SW 1271 (cell line): ENCODE results near the gene AKR1E2.

Experiments used
- DNase-seq, 2 experiments: peaks; one replicate each; lab custom pipeline; 2025; lab: John Stamatoyannopoulos, UW

Gene AKR1E2

DNA sequence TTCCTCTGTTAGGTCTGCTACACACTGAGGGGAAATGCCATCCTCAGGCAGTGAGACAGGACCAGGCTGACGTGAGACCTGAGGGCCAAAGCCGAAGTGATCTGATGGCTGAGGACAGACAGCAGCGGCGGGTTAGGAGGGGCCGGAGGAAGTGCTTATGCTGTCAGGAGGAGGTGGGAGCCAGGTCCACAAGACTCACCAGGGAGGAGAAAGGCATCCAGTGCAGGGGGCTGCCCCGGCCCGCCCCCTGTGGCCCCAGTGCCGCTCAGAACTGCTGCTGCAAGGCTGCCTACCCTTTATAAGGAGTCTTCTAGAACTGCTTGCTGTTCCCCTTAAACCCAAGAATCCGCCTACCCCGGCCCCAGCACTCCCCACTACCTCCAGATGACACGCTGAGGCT is 19.8 kb downstream of the AKR1E2 start:
- DNase-seq, result no peak

DNA sequence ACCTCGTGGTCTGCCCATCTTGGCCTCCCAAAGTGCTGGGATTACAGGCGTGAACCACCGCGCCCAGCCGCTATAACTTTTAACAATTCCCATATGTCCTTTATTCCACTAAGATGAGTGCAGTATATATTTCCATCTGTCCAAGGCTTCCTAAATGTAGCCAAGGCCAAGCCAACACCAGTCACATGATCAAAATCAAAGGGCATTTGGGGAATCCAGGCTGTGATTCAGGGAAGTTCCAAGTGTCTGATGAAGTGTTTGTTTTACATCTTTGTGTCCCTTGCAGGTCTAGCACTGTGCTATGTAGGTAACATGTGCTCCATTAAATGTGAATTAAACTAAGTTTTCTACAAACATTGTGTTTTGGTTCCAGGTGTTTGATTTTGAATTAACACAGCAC is 20.8 kb downstream of the AKR1E2 start:
- no peak for DNase-seq

DNA sequence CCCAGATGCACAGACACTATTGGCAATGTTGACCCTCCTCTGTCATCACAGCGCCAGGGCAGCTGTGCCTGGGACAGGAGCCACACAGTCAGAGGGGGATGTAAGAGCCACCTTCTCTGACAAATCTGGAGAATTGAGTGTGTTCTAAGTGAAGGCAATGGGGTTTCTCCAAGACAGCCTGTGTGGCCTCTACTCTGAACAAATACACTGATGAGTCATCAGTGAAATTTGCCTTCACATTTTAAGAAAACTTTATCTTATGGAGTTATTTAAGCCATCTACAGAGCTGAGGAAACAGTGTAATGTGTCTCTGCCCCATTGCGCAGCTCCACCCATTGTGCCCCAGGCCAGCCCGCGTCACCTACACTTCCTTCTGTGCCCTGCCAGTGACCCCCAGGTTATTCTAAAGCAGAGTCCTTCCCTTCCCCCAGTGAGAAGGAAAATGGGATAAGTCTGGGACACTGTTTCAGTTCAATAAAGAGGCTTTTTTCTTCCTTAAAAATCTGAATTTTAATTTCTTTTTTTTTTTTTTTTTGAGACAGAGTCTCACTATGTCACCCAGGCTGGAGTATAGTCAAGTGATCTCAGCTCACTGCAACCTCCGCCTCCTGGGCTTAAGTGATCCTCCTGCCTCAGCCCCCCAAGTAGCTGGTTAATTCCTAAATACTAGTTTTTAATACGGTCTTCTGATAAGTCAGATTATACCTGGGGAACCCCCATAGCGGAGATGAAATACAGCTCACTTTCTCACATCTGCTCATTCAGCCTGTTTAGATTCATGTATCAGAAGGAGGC is 21.8 kb downstream of the AKR1E2 start:
- DNase-seq, result peak in 1 of 2 experiments; percentile 8

DNA sequence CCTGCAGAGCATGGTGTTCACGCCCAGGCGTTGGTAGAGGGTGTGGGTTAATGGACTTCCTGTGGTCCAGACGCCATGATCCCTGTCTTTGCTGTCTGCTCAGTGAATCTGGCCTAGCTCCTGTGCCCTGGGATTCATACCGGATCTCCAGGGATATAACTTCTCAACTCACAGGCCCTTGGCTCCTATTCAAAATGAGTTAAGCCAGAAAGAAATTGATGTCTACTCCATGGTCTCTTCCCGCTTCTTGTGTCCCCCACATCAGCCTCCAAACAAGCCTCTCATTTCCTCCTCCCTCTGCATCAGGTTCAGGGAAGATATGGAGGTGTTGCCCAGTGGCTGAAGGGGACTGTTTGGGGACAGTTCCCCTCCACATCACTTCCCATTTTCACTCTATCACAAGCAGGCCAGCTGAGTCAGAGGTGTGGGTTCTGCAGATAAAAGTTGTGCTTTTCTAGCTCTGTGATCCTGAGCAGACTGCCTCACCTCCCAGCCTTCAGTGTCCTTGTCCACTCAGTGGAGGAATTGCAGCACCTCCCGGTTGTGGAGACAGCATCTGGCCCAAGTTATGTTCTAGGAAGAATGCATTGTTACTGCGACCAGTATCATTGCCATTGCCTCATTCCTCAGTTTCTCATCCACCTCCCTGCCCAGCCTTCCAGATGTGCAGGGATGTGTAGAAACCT is 22.5 kb downstream of the AKR1E2 start:
- DNase-seq, result no peak

DNA sequence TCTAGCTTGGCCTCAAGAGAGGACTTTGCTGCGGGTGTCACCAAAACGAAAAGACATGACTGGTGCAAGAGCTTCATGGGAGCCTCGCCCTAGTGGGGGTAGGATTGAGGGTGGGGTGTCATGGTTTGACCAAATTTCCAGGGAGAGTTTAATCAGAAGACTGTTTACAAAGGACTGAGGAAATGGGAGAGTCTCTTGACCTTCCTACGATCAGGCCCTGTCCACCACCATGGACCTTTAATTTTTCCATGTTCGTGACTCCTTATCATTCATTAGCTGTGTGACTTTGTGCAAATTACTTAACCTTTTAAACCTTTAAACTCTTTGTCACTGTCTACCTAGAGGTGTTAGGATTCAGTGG is 23.0 kb downstream of the AKR1E2 start:
- DNase-seq, result no peak

DNA sequence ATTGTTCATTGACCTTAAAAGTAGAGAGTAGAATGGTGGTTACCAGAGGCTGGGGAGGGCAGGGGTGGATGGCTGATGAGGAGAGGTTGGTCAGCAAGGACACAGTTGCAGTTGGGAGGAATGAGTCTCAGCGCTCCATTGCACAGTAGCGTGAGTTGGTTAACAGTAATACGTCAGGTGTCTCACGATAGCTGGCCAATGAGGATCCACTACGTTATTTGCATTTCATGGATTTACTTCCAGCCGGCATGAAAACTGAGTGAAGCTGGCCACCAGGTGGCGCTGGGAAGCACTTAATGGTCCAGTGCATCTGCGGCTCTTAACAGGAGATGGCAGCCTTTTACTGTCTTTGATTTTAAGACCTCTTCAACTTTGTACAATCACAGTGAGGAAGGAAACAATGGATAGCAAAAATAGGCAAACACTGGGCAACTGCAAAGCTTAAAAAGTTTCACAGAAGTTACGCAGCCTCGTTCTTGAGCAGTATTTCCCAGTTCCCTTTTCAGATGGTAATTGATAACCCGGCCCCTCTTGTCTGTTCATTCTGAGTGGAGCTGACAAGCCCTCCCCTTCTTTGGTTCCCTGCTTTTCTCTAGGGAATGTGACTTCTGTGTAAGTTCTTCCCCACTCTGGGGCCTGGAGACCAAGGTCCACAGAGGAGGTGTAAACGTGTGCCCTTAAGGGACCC is 23.7 kb downstream of the AKR1E2 start:
- peak; percentile 62 to 81 for DNase-seq

DNA sequence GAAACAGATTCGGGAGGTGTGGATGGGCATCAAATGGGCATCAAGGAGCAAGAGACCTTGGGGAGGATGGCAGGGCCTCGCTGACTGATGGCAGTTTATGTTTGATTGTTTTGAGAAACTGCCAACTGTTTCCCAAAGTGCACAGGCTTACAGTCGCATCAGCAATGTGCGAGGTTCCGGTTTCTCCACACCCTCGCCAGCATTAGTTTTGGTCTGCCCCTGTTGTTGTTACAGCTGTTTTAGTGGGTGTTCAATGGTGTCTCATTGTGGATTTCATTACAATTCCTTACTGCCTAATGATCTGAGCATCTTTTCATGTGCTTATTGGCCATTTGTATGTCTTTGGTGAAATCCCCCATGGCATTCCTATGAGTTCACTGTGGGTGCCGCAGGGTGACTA is 24.4 kb downstream of the AKR1E2 start:
- no peak for DNase-seq

DNA sequence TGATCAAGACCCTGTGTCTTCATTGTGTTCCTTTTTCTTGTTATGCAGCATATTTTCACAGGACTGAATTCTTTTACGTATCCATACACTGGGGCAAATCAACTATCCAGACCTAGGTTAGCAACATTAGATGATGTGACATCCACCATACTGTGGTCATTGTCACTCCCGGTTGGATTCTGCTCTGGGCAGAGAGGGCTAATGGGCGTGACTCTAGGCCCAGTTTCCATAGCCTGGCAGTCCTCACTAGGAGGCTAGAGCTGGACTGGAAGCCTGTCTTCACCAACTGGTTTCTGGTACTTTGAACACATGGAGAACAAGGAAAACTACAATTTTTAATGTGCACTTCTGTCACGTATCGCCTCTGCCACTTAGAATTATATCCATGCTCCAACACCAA is 25.2 kb downstream of the AKR1E2 start:
- DNase-seq, result no peak

DNA sequence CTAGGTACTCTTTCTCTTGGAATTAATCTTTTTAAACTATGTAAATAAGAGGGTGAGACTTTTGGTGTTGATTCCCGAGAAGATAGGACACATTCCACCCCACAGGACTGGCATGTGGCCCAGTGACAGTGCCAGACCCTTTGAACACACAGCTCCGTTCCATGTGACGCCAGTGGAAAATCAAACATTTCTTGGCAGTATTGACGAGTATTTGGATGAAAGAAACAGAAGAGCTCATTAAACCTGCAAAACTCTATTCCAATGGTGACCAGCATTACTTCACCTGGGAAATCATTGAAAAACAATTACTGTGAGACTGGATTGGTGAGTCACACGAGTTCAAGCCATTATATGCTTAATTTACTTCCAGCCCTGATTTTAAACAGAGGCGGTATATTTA is 25.8 kb downstream of the AKR1E2 start:
- no peak for DNase-seq

DNA sequence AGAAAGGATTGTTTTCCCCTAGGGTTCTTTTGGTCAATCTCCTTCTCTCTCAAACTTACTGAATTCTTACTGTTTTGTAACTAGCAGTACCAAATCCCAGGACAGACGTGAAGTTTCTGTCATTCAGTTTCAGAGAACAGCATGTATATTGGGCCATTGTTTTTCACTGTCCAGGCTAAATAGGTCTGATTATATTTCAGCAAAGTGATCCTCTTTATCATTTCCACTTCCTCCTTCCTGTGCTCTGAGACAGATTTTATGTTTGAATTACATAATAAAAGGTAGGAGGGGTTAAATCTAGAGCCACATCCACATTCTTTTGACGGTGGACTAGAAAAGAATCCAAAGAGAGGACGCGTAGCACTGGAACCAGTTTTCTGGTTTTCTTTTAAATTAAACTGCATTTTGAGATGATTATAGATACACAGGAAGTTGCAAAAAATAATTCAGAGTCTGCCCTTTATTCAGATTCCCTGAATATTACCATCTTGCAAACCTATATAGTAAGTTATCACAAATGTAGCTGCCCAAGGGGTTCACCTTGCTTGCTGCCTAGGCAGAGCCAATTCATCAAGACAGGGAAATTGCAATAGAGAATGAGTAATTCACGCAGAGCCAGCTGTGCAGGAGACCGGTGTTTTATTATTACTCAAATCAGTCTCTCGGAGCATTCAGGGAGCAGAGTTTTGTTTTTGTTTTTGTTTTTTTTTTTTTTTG is 40.1 kb downstream of the AKR1E2 start:
- no peak for DNase-seq

DNA sequence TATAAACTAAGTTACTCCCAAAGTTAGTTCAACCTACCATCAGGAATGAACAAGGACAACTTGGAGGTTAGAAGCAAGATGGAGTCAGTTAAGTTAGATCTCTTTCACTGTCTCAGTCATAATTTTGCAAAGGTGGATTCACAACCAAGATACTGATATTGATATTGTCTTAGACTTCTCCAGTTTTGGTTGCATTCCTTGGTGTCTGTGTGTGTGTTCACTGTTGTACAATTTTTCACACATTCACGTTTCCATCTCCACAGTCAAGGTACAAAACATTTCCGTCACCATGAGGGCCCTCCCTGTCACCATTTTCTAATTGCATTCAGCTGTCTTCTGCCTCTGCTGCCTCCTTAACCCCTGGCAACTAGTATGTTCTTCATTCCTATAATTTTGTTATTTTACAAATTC is 41.1 kb downstream of the AKR1E2 start:
- DNase-seq, result no peak

DNA sequence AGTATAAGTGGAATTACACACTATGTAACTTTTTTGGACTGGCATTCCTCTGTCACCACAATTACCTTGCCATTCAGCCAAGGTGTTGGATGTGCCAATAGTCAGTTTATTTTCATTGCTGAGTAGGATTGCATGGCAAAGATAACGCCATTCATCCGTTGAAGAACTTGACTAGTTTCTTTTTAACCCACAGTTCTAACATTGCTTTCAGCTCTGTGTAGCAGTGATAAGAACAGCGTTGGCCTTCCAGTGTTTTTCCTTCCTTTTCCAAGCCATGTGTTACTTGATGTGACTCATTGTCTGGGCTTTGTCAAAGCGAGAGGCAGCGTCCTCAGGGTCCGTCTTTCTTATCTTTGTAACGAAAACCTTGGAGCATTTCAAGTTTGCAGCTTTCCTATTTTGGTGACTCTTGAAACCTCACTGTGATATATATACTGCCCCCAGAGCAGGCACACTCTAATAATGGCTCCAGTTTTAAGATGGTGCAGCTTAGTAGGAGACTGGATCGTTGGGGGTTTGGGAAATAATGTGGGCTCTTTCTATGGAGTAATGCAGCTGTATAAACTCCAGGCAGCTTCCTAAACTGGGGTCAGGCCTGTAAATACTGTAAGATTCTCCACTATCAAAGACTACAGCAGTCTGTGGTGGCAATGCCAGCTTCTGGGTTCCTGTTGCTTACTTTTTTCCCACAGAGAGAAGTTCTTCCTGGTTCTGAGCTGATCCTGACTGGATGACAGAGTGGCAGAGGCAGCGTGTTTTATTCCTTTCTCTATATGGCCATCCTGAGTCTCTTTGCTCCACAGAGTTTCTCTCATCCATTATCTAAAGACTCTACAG is 41.7 kb downstream of the AKR1E2 start:
- no peak for DNase-seq

DNA sequence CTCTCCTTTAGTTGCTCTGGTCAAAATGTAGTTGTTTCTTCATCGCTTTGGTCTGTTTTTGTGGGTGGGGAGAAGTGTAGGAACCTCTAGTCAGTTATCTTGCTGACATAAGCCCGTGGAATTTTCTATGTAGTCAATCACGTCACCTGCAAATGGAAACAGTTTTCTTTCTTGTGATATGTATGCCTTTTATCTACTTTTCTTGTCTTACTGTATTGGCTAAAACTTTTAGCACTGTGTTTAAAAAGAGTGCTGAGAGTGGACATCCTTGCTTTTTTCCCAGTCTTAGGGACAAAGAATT is 42.3 kb downstream of the AKR1E2 start:
- no peak for DNase-seq

DNA sequence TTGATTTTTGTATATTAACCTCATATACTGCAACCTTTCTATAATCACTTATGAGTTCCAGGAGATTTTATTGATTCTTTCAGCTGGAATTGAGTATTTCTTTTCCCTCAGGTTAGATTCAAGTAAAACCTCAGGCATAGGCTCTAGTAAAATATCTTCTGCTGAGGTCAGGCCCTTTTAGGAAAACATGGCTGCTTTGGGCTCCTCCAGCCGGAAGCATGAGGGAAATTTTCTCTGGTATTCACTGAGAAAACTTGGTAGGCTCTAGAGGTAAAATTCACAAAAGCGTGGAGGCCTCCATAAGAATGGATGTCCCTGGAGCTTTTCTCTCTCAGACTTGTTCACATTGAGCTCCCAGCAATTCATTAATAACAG is 56.7 kb downstream of the AKR1E2 start:
- no peak for DNase-seq

DNA sequence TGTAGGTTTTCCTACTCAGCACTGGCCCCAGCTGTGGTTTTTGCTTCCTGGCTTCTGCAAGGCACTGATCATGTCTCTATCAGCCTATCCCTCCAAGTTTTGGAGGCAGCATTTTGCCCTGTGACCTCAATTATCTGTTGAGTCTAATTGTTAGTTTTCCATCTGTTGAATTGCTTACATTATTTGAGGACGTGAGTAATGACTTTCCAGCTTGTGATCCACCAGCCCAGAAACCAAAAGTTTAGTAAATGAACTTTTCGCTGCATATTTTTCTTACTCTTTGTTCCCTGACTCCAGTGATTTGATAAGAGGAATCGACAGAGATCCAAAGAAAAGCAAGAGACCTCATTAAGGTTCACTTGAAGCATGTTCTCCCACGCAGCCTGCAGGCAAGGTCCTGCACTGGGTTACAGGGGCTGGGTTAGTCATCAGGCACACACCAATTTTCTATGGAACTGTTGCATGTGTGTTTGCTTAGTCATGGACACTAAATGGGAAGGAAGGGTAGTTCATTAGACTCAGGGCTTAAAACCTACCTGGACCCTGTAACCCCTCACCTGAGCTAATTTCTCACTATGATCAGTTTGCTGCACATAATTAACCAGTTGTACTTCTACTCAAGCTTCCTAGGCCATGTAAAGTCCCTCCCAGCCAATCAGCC is 57.2 kb downstream of the AKR1E2 start:
- DNase-seq, result no peak

DNA sequence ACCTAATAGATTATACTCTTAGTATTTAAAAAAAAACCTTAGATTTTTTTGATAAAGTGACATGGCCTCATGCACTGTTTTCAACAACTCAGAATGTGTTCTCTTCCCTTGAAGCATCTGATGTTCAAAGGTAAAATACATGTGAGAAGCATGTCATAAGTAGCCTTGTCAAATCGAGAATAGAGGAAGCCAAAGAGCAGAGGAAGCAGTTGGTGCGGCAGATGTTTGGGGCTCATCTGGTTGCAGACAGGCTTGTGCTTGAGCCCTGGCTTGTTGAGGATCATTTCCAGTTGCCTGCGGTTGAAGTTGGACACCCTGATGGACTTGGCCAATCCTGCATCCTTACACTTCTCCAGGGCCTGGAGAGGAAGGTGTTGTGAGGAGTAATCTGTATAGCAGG is 59.2 kb downstream of the AKR1E2 start:
- no peak for DNase-seq

DNA sequence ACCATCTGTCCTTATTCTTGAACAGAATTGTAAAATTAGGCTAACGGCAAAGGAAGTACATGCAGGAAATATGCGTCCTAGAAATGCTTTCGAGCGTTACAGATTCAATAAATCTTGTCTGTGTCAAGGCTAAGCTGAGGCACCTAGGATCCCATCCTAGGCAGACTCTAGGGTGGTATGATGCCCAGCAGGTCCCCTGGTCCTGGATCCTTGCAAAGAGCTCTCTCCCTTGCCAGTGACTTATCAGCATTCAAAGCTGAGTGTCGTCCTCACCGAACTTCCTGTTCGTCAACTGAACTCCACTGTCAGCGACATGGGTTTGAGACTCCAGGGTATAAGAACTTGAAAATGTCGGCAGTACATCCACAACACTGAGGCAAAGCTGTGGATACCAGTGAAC is 61.5 kb downstream of the AKR1E2 start:
- DNase-seq, result no peak

DNA sequence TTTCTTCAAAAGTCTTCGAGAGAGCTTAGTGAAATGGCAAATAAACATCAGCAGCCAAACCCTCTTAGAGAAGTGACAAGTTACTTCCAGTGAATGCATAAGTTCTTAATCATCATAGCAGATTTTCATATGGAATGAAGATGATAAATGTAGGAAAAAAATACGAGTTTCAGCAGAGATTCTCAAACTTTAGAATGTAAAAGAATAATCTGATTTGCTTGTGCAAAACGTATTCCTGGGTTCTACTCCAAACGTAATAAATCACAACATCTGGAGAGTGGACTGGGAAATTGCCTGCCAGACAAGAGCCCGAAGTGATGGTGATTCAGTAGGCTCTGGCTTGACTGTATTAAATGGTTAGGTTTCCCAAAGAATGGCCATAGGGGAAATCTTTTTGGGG is 62.2 kb downstream of the AKR1E2 start:
- no peak for DNase-seq

DNA sequence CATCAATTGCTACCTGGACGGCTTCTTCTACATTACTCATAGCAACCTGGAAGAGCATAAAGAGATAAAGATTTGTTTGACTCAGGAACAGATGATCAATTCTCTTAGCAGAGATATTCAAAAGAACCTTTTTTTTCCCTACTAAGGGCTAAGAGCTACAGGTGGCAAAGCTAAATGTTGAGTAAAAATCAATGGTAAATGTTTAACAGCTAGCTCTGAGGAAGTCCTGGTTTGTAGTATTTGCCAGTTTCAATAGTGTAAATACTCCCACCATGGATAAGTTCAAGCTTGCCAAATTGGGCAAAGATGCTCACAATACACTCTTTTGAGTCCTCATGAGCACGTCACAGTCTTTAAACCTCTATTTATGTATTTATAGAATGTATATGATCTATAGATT is 64.0 kb downstream of the AKR1E2 start:
- DNase-seq, result no peak

DNA sequence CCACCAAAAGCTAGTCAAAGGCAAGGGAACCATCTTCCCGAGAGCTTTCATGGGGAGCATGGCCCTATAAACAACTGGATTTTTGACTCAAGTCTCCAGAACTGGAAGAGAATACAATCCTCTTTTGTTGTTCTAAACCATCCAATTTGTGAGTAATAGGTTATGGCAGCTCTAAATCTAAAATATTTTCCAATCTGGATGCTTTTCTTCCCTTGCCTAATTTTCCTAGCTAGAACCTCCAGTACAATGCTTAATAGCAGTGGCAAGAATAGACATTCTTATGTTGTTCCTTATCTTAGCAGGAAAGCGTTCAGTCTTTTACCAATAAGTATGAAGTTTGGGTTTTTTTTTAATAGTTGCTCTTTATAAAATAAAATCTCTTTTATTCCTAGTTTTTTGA is 66.7 kb downstream of the AKR1E2 start:
- DNase-seq, result no peak

DNA sequence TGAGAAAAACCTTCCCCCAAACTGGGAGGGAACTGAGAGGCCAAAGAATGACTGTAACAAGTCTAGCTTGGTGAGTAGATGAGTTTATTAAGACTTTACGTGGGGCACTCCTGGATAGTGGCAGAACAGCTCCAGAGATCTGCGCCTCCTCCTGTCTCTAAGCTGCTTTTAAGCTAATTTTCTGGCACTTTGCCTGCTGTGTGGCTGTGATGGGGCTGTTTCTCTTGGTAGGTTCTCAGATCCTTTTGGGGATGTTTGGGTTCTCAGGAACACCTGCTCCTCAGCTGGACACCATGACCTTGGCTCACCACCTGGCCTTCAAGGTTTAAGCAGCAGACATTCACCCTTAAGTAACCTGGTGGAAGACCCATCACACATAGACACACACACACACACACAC is 68.3 kb downstream of the AKR1E2 start:
- DNase-seq, result no peak
